Measurements from ENCODE around the gene ZNF778.
"Not testable (repeated sequence)": the region's sequence is repeated elsewhere in the genome, so short reads cannot be mapped to it uniquely, and the experiment has no call there.

ZNF778 gene

DNA sequence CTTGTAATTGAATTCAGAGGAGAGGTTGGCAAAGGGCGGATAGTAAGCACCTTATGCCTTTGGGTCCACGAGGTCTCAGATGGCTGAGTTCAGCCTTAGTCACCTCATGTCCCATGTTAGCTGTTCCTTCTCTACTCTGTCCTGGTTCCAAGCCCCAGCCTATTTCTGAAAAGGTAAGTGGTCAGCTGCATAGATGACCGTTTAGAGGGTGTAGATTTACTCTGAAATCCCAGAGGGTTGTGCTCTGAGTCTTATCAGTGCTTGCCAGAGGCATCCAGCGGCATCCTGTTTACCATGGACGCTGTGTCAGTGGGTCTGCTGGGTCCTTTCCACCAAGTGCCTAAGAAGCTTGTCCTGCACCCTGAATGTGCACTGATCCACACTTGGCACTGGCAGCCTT is 1.9 kb downstream of the ZNF778 start:
- no peak for DNase-seq

- DNase-seq: no peak
Measured at GRCh38 chr16:89221604-89222003, 4.1 kb downstream of the ZNF778 start.

- DNase-seq: no peak
Measured at GRCh38 chr16:89222931-89223330, 5.4 kb downstream of the ZNF778 start.

- DNase-seq: no peak
Measured at GRCh38 chr16:89224665-89225064, 7.2 kb downstream of the ZNF778 start.

GRCh38 chr16:89230255-89230654 is 12.8 kb downstream of the ZNF778 start:
- DNase-seq: no peak

- DNase-seq: no peak
Measured at GRCh38 chr16:89232107-89232506, 14.6 kb downstream of the ZNF778 start.

DNA sequence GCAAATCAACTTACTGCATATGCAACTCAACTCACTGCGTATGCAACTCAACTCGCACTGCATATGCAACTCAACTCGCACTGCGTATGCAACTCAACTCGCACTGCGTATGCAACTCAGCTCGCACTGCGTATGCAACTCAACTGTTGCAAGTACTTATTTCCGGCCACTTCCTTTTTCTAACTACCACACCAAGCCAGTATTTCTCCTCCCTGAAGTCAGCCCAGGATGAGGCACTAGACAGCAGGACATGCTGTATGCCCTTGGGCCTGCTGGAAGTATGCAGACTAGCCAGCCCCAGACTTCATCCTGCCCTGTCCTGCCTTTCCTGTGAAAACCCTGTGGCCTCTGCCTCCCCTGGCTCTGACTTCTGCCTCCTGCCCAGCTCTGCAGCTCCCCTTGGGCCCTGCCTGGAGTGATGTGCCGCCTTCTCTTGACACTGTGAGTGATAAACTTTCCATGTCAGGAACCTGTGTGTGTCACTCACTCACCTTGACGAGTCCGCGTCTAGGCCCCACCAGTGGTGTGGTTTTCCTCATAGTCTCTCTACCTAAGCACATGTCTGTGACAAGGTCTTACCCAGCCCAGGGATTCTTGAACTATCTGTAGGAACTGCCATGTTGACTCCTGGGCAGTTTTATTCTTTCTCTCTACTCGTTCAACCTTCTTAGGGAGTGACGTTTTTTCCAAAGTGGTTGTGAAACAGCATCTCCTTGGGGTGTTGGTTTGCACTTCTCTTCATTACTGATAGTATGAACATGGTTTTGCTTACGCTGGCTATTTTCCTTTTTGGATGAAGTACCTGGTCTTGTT is 16.4 kb downstream of the ZNF778 start:
- DNase-seq: no peak

DNA sequence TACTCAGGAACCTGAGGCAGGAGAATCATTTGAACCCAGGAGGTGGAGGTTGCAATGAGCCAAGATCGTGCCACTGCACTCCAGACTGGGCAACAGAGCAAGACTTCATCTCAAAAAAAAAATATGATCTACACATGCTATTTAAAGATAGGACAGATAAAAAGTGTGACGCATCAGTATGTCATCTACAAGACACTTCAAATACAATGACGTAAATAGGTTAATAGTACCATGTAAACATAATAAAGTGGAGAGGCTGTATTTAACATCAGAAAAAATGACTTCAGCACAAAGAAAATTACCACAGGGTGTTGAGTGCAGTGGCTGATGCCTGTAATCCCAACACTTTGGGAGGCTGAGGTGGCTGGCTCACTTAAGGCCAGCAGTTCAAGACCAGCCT is 20.2 kb downstream of the ZNF778 start:
- DNase-seq: no peak

- peak; percentile 75 for DNase-seq
Measured at GRCh38 chr16:89241187-89242007, 23.9 kb downstream of the ZNF778 start.

DNA sequence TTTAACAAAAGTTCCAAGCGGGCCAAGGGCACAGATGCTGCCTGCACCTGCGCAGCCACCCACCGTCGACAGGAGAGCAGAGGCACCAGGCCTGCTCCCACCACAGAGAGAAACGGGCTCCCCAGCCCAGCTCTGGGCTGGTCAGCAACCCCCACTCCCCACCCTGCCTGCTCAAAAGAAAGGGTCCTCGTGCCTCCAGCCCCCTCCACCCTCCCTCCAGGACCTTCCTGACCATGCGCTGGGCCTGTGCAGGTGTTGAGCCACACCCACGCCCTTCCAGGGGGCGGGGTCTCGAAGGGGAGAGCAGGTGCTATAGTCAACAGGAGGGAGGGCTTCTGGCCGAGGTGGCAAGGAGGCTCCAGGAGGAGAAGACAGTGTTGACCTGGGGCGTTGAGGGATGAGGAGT is 25.3 kb downstream of the ZNF778 start:
- DNase-seq: no peak

DNA sequence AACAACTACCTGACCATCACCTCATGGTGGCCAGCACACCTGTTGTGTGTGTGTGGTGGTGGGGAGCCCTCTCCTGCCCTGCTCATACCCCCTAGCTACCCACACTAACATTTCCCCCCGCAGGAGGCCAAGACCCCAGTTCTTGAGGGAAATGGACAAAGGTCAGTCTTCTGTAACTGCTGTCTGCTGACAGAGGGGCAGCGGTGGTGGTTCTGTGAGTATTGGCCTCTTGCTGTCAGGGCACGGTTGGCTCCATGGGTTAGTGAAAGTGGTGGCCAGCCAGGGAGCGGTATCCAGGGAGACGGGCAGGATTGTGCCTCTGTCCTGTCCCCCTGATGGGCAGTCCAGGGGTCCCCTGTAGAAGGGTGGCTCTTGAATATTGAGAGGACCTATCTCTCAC is 26.2 kb downstream of the ZNF778 start:
- DNase-seq: no peak

DNA sequence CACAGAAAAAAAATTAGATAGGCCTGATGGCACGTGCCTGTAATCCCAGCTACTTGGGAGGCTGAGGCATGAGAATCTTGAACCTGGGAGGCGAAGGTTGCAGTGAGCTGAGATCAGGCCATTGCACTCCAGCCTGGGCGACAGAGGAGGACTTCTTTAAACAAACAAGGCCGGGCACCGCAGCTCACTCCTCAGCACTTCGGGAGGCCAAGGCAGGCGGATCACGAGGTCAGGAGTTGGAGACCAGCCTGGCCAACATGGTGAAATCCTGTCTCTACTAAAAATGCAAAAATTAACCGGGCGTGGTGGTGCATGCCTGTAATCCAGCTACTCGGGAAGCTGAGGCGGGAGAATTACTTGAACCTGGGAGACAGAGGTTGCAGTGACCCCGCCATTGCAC is 26.8 kb downstream of the ZNF778 start:
- not testable (repeated sequence) for DNase-seq

DNA sequence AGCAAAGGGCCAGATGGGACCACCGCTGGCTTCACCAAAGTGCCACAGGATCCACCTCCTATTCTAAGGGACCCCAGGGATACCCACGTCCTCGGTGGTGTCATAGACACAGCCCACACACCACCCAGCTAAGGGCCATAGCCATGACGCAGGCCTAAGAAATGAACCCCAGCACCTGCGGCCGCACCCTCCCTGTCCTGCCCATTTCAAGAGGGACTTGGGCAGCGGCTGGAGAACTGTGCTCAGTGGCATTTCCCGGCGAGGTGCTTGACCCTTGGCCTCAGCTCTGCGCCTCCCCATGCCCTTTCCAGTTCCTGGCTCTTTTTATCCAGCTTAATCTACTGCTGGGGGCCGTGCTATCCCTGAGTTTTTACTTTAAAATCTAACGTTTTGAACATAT is 27.3 kb downstream of the ZNF778 start:
- DNase-seq: no peak

DNA sequence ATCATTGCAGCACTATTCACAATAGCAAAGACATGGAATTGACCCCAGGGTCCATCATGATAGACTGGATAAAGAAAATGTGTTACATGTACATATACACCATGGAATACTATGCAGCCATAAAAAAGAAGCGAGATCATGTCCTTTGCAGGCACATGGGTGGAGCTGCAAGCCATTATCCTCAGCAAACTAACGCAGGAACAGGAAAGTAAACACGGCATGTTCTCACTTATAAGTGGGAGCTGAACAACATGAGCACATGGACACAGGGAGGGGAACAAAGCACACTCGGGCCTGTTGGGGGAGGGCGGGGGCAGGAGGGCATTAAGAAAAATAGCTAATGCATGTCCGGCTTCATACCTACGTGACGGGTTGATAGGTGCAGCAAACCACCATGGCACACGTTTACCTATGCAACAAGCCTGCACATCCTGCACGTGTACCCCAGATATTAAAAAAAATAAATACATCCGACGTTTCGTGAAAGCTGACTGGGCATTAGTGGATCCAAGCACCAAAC is 28.9 kb downstream of the ZNF778 start:
- DNase-seq: no peak

DNA sequence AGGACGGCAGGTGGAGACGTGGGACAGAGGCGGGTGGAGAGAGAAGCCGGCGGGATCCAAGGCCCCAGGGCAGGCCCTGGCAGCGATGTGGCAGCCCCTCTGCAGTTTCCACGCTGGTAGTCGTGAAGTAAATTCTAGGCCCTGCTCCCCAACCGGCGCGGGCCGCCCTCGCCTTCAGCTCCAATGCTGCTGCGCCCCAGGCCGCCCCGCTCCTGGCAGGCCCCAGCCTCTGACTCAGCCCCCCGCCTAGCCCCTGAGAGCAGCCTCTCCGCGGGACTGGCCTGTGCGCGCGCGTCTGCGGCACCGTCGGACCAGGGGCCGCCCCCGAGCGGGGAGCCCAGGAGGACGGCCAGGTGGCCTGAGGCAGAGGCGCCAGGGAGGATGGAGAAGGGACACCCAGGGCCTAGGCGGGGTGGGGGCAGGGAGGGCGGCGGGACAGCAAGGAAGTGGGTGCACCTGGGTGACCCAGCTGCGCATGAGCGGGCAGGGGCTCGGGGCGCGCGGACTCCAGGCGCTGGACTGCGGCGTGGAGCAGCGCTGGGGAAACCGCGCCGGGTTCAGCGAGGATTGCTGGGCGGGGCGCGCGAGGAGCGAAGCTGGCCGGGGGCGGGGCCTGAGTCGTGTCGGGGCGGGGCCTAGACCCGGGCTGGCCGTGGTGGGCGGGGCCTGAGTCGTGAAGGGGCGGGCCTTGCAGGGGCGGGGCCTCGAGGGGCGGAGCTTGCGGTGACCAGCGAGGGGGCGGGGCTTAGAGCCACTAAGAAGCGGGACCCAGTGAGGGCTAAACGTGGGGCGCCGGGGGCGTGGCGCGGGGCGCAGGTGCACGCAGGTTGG is 29.6 kb downstream of the ZNF778 start:
- DNase-seq: peak; percentile 74

DNA sequence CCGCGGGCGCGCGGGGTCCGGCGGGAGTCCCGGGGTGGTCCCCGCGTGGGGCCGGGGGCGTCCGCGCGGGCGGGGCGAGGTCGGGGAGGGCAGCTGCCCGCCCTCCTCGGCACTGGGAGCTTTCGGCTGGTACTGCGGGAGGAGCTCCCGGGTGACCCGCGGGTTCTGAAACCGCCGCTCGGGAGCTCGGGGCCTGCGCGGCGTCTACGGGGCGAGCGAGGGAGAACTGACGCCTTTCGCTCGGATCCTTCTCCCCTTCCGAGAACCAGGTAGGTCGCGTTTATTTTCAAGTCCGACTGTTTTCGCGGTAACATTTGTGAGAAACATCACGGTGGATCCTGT is 30.2 kb downstream of the ZNF778 start:
- not testable (repeated sequence) for DNase-seq

- no peak for DNase-seq
Measured at GRCh38 chr16:89248196-89248982, 30.9 kb downstream of the ZNF778 start.

DNA sequence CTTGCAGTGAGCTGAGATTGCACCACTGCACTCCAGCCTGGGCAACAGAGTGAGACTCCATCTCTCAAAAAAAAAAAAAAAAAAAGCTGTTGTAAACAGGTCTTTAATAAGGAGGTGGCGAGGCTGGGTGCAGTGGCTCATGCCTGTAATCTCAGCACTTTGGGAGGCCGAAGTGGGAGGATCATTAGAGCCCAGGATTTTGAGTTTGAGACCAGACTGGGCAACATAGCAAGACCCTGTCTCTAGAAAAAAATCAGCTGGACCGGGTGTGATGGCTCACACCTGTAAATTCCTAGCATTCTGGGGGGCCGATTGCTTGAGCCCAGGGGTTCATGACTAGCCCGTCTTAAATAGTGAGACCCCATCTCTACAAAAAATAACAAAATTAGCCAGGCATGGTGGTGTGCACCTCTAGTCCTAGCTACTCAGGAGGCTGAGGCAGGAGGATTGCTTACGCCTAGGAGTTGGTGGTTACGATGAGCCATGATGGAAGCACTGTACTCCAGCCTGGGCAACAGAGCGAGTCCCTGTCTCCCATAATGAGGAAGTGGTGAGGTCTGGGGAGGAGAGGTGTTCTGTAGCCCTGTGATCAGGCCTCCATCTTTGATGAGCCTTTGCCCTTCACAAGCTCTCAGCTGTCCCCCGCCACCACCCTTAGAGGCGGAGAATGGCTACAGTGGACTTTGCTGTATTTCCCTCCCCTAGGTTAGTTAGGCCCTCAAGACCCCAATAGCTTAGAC is 36.2 kb downstream of the ZNF778 start:
- DNase-seq: no peak

DNA sequence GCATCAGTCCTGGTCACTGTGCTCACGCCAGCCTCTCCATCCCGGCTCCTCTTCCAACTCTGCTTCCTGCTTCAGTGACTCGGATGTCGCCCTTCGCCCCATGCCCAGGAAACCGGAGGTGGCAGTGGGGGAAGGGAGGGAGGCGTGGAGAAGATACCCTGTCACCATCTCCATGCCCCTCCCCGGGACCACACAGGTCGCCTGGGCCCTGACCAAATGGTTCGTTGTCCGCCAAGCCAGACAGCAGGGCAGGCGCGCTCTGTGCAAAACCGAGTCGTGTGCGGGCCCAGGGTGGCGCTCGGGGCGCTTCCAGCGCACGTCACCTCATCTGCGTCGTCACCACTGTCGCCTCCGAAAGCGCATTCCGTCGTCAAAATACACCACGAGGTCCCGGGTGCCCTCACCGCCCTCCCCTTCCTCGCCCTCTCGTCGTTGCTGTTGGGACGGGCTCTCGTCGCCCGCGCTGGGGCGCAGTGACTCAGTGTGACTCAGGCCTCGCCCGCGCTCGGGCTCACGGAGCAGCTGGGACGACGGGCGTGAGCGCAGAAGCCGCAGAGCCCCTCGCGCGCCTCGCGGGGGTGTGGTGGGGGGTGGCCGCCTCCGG is 39.2 kb downstream of the ZNF778 start:
- peak; percentile 70 for DNase-seq

GRCh38 chr16:89257281-89257731 is 39.8 kb downstream of the ZNF778 start:
- DNase-seq: no peak
